Type B pancreatic cell (in vitro differentiated cells): Measurements from ENCODE around the gene SCARB1. TPM values are rescaled to one million over a fixed set of nuclear protein-coding genes. Genes with fewer than 3 reads are reported as not detected.

Experiments
- DNase-seq: peaks from one replicate; pipeline ENCODE4 v3.0.0; 2021; ENCODE audit warnings: mixed read lengths; ENCODE audit not compliant: unreplicated experiment; ENCODE audit errors: extremely low spot score
- H3K27ac Mint-ChIP-seq: 2 replicates; pipeline ENCODE4 v1.8.0; 2021; ENCODE audit warnings: mild to moderate bottlenecking, mixed read lengths
- H3K27me3 Mint-ChIP-seq: 2 replicates; pipeline ENCODE4 v1.8.0; 2021; ENCODE audit warnings: mixed read lengths
- H3K36me3 Mint-ChIP-seq: 2 replicates; pipeline ENCODE4 v1.8.0; 2021; ENCODE audit warnings: mixed read lengths
- H3K4me1 Mint-ChIP-seq: one replicate; pipeline ENCODE4 v1.8.0; 2021; ENCODE audit warnings: mixed read lengths; ENCODE audit not compliant: unreplicated experiment
- H3K4me3 Mint-ChIP-seq: 2 replicates; pipeline ENCODE4 v1.8.0; 2021; ENCODE audit warnings: mild to moderate bottlenecking, mixed read lengths
- H3K9me3 Mint-ChIP-seq: 2 replicates; pipeline ENCODE4 v1.8.0; 2021; ENCODE audit warnings: mixed read lengths
- total RNA-seq: library from RNA; stranded (reverse); gene quantifications from 2 replicates; pipeline ENCODE4 v1.2.1, GENCODE V29; 2021; ENCODE audit warnings: low replicate concordance
- TF ChIP-seq, protein P1 (sequence below): fragments of 200-600 bp; sonication (generic); conservative IDR thresholded peaks from 2 replicates; pipeline ENCODE4 v1.5.0; 2021; ENCODE audit warnings: antibody characterized with exemption, mild to moderate bottlenecking

The SCARB1 gene
- total RNA-seq, 1 donor from 2014 or later, result 23.4 TPM

- Mint-ChIP-seq H3K27ac (no peak overlapping the region), H3K9me3 (no peaks in the 10 kb centered on the region), H3K4me1 (peaks cover 22% of the 10 kb centered on the region)
Observed at GRCh38 chr12:124837249-124837897, 26.3 kb downstream of the SCARB1 start.

GRCh38 chr12:124836759-124837158 lies 26.9 kb downstream of the SCARB1 start:
- Mint-ChIP-seq H3K27me3 (no peaks in the 10 kb centered on the region), H3K4me1 (peaks cover 18% of the 10 kb centered on the region)
- TF ChIP-seq, protein P1, sequence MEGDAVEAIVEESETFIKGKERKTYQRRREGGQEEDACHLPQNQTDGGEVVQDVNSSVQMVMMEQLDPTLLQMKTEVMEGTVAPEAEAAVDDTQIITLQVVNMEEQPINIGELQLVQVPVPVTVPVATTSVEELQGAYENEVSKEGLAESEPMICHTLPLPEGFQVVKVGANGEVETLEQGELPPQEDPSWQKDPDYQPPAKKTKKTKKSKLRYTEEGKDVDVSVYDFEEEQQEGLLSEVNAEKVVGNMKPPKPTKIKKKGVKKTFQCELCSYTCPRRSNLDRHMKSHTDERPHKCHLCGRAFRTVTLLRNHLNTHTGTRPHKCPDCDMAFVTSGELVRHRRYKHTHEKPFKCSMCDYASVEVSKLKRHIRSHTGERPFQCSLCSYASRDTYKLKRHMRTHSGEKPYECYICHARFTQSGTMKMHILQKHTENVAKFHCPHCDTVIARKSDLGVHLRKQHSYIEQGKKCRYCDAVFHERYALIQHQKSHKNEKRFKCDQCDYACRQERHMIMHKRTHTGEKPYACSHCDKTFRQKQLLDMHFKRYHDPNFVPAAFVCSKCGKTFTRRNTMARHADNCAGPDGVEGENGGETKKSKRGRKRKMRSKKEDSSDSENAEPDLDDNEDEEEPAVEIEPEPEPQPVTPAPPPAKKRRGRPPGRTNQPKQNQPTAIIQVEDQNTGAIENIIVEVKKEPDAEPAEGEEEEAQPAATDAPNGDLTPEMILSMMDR, result no peak

More at GRCh38 chr12:124837249-124837897, 26.3 kb downstream of the SCARB1 start:
- no peaks in the 10 kb centered on the region for H3K27me3 Mint-ChIP-seq
- TF ChIP-seq, protein P1, result no peak
- no peak for DNase-seq
- peaks cover 4% of the 10 kb centered on the region for H3K36me3 Mint-ChIP-seq
- no peak overlapping the region for H3K4me3 Mint-ChIP-seq

DNA sequence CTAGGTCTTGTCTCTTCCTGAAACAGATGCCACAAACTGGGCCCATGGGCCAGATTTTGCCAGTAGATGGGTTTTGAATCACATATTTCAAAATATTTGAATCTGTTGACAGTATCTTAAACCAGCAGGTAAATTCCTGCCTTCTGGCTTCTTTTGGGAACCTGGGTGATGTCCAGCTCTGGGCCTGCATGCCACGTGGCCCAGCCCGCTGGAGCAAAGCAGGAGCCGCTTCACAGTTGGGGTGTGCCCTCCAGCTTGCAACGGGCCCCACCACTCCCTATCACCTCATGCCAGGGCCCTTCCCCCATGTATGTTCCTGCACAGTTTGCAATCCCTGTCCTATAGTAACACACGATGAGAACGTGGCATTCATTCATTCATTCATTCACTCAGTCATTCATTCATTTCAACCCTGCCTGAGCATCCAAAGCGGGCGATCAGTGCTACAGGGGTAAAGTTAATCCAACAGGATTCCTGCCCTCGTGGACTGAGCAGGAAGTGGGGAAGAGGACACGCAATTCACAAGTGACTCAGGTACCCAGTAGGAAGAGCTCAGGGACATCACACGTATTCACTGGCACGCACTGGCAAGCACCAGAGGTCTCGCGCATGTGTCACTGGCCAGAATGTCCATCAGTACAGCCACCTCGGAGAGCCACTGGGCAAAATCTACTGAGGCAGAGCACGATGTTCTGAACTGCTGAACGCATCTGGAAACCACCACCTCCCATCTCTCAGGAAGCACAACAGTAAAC lies 27.8 kb downstream of the SCARB1 start:
- no peak for DNase-seq
- Mint-ChIP-seq H3K27me3 (no peaks in the 10 kb centered on the region), H3K4me1 (peaks cover 16% of the 10 kb centered on the region), H3K36me3 (peaks cover 4% of the 10 kb centered on the region), H3K4me3 (no peak overlapping the region), H3K9me3 (no peaks in the 10 kb centered on the region), H3K27ac (no peak overlapping the region)
- TF ChIP-seq, protein P1, result no peak

More at GRCh38 chr12:124836759-124837158, 26.9 kb downstream of the SCARB1 start:
- no peak for DNase-seq
- H3K36me3 Mint-ChIP-seq, result peaks cover 4% of the 10 kb centered on the region
- H3K27ac Mint-ChIP-seq, result no peak overlapping the region
- H3K9me3 Mint-ChIP-seq, result no peaks in the 10 kb centered on the region
- no peak overlapping the region for H3K4me3 Mint-ChIP-seq

DNA sequence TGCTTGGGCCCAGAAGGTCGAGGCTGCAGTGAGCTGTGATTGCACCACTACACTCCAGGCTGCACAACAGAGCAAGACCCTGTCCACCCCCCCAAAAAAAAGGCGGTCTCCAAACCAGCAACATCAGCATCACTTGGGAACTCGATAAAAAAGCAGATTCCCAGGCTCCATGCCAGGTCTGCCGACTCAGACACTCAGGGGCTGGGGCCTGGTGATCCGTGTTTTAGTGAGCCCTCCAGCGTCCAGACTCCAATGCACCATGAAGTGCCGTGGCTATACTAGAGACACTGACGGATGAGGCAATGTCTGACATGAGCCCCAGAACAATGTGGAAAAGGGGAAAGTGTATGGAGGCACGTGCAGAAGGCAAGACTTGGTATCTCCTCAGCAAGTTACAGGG lies 28.8 kb downstream of the SCARB1 start:
- TF ChIP-seq, protein P1, result no peak
- Mint-ChIP-seq H3K4me1 (peaks cover 16% of the 10 kb centered on the region), H3K9me3 (peaks cover under 1% of the 10 kb centered on the region), H3K27me3 (no peaks in the 10 kb centered on the region), H3K36me3 (no peaks in the 10 kb centered on the region), H3K4me3 (no peak overlapping the region), H3K27ac (no peak overlapping the region)
- DNase-seq, result no peak

DNA sequence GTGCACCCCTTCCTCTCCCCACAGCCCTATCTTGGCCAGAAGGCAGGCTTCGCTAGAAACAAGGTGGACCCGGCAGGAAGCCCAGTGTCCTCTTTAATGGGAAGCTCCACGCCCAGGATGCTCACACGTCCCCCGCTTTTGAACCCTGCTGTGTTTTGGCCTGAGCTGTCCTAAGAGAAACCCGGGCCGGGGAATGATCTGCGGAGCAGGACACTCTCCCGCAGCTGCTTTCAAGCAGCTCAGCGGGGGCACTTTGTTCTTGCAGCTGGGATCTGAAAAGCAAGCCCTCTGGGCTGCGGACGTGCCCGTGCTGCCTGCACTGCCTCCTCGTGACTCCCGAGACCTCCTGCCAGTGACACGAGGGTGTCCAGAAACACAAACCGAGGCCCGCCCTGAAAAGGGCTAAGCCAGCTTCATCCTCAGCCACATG lies 30.0 kb downstream of the SCARB1 start:
- TF ChIP-seq, protein P1, result no peak
- peaks cover 4% of the 10 kb centered on the region for H3K9me3 Mint-ChIP-seq
- no peak for DNase-seq
- H3K27ac Mint-ChIP-seq, result no peak overlapping the region
- no peak overlapping the region for H3K4me3 Mint-ChIP-seq
- no peaks in the 10 kb centered on the region for H3K27me3 Mint-ChIP-seq
- no peaks in the 10 kb centered on the region for H3K36me3 Mint-ChIP-seq
- H3K4me1 Mint-ChIP-seq, result peaks cover 27% of the 10 kb centered on the region
